Measurements from ENCODE around the gene P4HTM. TPM values are rescaled to one million over a fixed set of nuclear protein-coding genes. Genes with fewer than 3 reads are reported as not detected.

The P4HTM gene
- total RNA-seq, 2 experiments from 2014 or later: 25.7 to 30.4 TPM

DNA sequence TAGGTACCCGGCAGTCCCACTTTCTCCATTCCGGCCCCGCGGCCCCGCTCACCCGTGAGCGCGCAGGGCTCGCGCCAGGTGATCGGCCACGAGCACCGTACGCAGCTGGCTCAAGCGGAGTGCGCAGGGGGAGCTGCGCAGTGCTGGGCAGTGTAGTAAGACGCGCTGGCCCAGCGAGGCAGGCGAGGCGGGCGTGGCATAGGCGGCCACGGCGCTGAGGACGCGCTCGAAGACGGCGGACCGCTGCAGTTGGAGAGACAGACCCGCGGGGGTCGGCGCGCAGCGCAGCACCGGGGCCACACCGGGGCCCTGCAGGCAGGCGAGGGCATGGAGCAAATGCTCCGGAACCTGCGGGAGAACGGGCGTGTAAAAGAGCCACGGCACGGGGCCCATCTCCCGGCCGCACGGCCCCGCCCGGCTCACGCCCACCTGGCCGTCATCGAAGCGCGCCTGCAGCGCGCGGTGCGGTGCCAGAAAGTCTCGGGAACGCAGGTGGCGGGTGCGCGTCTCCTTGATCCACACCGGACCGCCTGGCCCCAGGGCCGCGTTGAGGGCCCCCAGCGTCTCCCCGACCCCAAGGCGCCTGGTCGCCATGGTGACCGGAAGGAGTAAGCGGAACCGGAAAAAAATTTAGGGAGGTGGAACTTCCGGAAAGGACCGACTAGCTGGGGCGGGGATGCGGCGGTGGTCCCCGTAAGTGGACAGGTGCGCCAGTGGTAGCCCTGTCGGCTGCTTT, 28.1 kb downstream of the P4HTM start, which contains the start of gene DALRD3:
TSS of gene DALRD3 (minus strand) at position 610 of the 736 bp plus-strand sequence. CDS start at position 594, 16 bp downstream.
- ChIA-PET POLR2A (interaction anchor here (0.6 to 9.0 kb wide), 5 partner anchors 10 to 546 kb away, joined by 3 to 102 read pairs (median 6); partner anchors contain the start of genes IMPDH2, QRICH1 and WDR6), CTCF (interaction anchor here (1.0 to 4.7 kb wide), 4 partner anchors 11 to 217 kb away, joined by 3 to 27 read pairs (median 4); partner anchors contain the start of genes P4HTM, QRICH1 and WDR6)
- DNase-seq (peak; percentile 77), ATAC-seq (no peak)
- no peaks in the 10 kb centered on the region for H3K27me3 Mint-ChIP-seq
- peak within 1 kb of the TSS; percentile 91 for H3K27ac Mint-ChIP-seq
- H3K4me1 Mint-ChIP-seq: peaks cover 22% of the 10 kb centered on the region
- peaks cover 24% of the 10 kb centered on the region for H3K36me3 Mint-ChIP-seq (ENCODE audit: low read depth)
- intact Hi-C loops (cut with DNase I, micrococcal nuclease): loop anchor here in 1 of 2 experiments (1.0 kb wide), 1 partner anchor 29 kb away; no protein-coding TSS in a partner anchor
- H3K9me3 Mint-ChIP-seq (ENCODE audit: low read depth): no peaks in the 10 kb centered on the region
- peak within 1 kb of the TSS; percentile 95 for H3K4me3 Mint-ChIP-seq

DNA sequence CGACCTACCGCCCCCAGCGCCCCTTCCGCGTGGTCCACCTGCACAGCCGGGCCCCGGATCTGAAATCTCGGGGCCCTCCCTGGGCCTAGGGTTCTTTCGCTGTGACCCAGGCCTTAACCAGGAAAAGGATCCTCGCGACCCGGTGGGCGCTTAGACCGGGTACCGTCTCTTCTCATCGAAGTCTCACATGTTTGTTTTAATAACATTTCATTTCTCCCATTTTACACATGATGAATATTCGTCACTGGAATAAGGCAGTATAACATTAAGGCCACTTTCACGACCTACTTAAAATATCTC, 28.6 kb downstream of the P4HTM start:
- no peaks in the 10 kb centered on the region for H3K27me3 Mint-ChIP-seq
- peak overlapping the region; percentile 95 for H3K4me3 Mint-ChIP-seq
- ChIA-PET POLR2A (interaction anchor here (0.6 to 9.0 kb wide), 4 partner anchors 10 to 546 kb away, joined by 3 to 102 read pairs (median 10); partner anchors contain the start of genes IMPDH2 and WDR6), CTCF (interaction anchor here (1.0 kb wide), 1 partner anchor 12 kb away, joined by 3 read pairs; the partner anchor contains the start of gene WDR6)
- no peaks in the 10 kb centered on the region for H3K9me3 Mint-ChIP-seq (ENCODE audit: low read depth)
- H3K36me3 Mint-ChIP-seq (ENCODE audit: low read depth): peaks cover 25% of the 10 kb centered on the region
- peaks cover 26% of the 10 kb centered on the region for H3K4me1 Mint-ChIP-seq
- DNase-seq: no peak
- intact Hi-C loops (cut with DNase I, micrococcal nuclease): loop anchor here in 1 of 2 experiments (1.0 kb wide), 1 partner anchor 29 kb away; no protein-coding TSS in a partner anchor
- H3K27ac Mint-ChIP-seq: peak overlapping the region; percentile 91
- ATAC-seq: no peak

DNA sequence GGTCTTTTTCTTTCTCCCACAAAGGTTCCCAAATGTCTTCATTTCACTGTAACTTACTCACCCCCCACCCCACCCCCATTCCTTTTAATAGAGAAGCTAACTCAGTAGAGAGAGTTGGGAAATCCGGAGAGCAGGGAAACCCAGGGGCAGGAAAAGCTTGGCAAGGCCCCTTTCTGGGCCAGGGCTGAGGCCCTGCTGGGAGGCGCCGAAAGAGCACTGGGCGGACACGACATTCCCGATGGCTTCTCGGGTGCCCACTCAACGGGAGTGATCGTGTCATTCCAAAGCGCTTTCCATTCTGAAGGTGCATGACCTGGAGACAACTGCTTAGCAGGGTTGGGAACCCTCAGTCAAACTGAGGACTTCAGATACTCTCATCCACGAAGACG, 29.9 kb downstream of the P4HTM start:
- H3K4me3 Mint-ChIP-seq: peak overlapping the region; percentile 95
- peaks cover 39% of the 10 kb centered on the region for H3K4me1 Mint-ChIP-seq
- DNase-seq (no peak), ATAC-seq (no peak)
- H3K9me3 Mint-ChIP-seq (ENCODE audit: low read depth): no peaks in the 10 kb centered on the region
- intact Hi-C loops (cut with DNase I, micrococcal nuclease): loop anchor here (2.0 to 10.0 kb wide), 10 partner anchors 31 to 1545 kb away; partner anchors contain the start of genes AMT (in 1 of the 2), CCDC51 (in 1 of the 2), CCDC71 (in 1 of the 2) and CDC25A (in 1 of the 2)
- peak overlapping the region; percentile 84 for H3K27ac Mint-ChIP-seq
- peaks cover 34% of the 10 kb centered on the region for H3K36me3 Mint-ChIP-seq (ENCODE audit: low read depth)
- no peaks in the 10 kb centered on the region for H3K27me3 Mint-ChIP-seq
- ChIA-PET POLR2A (interaction anchor here (0.7 to 9.0 kb wide), 5 partner anchors 9 to 74 kb away, joined by 3 to 102 read pairs (median 4); partner anchors contain the start of genes IMPDH2, QRICH1 and WDR6), CTCF (interaction anchor here (0.6 to 3.6 kb wide), 9 partner anchors 9 to 826 kb away, joined by 3 to 28 read pairs (median 3); partner anchors contain the start of genes IMPDH2 and WDR6)

DNA sequence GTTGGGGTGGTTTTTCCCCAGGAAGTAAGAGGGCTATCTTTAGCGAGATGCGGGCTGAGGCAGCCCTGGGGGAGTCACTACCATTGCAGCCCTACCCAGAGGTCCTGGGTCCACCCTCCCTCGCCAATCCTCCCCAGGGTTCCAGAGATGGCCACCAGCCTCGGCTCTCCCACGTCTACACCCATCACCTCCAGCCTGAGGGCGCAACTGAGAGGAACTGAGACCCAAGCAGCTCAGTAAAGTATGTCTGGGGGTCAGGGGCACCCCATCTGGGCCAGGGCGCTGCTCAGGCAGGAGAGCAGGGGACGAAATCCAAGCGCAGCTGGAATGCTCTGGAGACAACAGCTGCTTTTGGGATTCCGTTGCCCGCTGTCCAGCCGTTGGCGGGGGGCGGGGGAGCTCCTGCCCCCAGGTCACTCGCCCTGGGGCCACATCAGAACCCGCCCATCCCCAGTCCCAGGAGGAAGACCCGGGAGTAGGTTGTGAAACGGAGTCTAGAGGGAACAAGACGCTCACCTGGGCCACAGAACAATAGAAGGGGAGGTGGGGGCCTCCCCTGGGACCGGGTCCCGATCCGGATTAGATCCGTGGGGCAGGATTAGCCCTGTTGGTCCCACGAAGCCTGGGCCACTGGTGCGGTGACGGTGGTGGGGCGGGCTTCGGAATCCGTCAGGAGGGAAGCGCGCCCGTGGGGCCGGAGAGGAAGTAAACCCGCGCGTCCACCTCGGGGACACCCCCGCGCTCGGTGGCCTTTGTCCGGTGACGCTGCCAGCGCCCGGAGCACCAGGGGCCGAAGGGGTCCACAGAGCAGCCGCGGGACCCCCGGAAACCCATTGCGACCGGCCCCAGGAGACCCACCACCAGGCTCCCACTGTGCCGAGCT, 30.5 kb downstream of the P4HTM start:
- intact Hi-C loops (cut with DNase I, micrococcal nuclease): loop anchor here (1.0 to 10.0 kb wide), 21 partner anchors 9 to 1546 kb away; partner anchors contain the start of genes IMPDH2 (in 2 of the 2), QRICH1 (in 2 of the 2), WDR6 (in 2 of the 2) and AMT (in 1 of the 2)
- Mint-ChIP-seq H3K36me3 (ENCODE audit: low read depth) (peaks cover 34% of the 10 kb centered on the region), H3K27ac (peak overlapping the region; percentile 84), H3K9me3 (ENCODE audit: low read depth) (no peaks in the 10 kb centered on the region), H3K27me3 (no peaks in the 10 kb centered on the region), H3K4me1 (peaks cover 45% of the 10 kb centered on the region), H3K4me3 (peak overlapping the region; percentile 95)
- ATAC-seq (no peak), DNase-seq (peak; percentile 56)
- POLR2A ChIA-PET: interaction anchor here (0.7 to 9.0 kb wide), 8 partner anchors 8 to 102 kb away, joined by 3 to 102 read pairs (median 8); partner anchors contain the start of genes ARIH2, IMPDH2, P4HTM and QRICH1
- CTCF ChIA-PET: interaction anchor here (0.6 to 5.7 kb wide), 15 partner anchors 8 to 826 kb away, joined by 3 to 43 read pairs (median 3); partner anchors contain the start of genes IMPDH2, P4HTM and WDR6

DNA sequence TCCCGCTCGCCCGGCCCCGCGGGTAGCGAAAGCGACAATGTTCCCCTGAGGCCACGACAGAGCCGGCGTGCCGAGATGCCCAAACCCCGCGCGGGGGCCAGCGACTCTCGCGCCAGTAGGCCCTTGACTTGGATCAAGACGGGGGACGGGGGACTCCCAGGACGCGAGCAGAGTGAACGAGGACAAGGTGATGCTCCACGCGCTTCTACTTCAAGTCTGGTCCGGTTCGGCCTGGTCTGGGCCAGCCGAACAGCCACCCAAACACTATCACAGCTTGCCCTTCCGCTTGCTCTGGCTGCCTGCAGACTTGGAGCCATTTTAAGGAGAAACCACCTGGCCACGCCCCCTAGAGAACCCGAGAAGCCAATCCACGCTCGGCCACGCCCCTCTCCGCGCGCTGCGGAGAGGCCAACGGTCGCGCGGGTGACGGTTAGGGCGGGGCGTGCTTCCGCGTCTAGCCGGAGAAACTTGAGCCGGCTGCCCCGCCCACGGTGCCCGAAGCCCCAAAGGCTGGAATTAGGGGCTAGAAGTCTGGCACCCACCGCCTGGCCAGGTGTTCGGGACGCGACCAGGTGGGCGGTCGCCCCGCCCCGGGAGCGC, 31.3 kb downstream of the P4HTM start:
- Mint-ChIP-seq H3K36me3 (ENCODE audit: low read depth) (peaks cover 39% of the 10 kb centered on the region), H3K27ac (peak overlapping the region; percentile 95), H3K4me1 (peaks cover 52% of the 10 kb centered on the region), H3K4me3 (peak overlapping the region; percentile 95), H3K27me3 (no peaks in the 10 kb centered on the region), H3K9me3 (ENCODE audit: low read depth) (no peaks in the 10 kb centered on the region)
- DNase-seq (peak; percentile 99), ATAC-seq (peak; percentile 75)
- CTCF ChIA-PET: interaction anchor here (0.6 to 5.7 kb wide), 16 partner anchors 8 to 1074 kb away, joined by 3 to 43 read pairs (median 3); partner anchors contain the start of genes IMPDH2, NCKIPSD, P4HTM and QRICH1
- POLR2A ChIA-PET: interaction anchor here (1.7 to 9.0 kb wide), 6 partner anchors 8 to 102 kb away, joined by 8 to 102 read pairs (median 18); partner anchors contain the start of genes ARIH2, IMPDH2, P4HTM and QRICH1
- intact Hi-C loops (cut with DNase I, micrococcal nuclease): loop anchor here (1.0 to 10.0 kb wide), 21 partner anchors 8 to 1547 kb away; partner anchors contain the start of genes IMPDH2 (in 2 of the 2), QRICH1 (in 2 of the 2), WDR6 (in 2 of the 2) and AMT (in 1 of the 2)

DNA sequence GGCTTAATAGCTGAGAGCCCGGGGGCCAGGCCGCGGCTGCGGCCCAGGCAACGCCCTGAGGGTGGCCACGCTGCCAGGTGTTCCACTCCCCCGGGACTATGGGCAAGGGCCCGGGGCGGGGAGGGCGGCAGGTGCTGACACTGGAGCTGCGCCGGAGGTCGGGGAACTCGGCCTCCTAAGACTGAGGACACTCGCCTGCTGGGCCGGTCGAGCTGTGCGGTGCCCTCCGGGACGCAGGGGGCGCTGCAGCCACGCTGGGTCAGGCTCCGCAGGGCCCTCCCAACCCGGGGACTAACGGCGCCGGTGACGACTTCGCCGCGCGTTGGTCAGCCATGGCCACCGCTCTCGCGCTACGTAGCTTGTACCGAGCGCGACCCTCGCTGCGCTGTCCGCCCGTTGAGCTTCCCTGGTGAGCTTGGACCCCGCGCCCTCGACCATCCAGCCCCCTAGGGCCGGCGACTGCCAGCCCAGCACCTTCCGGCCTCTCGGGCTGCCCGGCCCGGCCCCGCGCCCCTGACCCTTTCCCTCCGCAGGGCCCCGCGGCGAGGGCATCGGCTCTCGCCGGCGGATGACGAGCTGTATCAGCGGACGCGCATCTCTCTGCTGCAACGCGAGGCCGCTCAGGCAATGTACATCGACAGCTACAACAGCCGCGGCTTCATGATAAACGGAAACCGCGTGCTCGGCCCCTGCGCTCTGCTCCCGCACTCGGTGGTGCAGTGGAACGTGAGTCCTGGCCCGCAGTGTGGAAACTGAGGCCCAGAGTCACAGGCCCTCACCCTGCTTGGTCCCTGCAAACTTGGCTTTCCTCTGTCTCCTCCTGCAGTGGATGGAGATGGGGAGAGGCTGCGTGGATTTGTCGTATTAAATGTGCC, 32.0 kb downstream of the P4HTM start, which contains the start of gene NDUFAF3:
TSS of gene NDUFAF3 (plus strand) at position 309 of the 875 bp plus-strand sequence. CDS start at position 333, 24 bp downstream.
- ATAC-seq (peak; percentile 78), DNase-seq (peak; percentile 96)
- H3K27ac Mint-ChIP-seq: peak within 1 kb of the TSS; percentile 96
- H3K4me3 Mint-ChIP-seq: peak within 1 kb of the TSS; percentile 95
- peaks cover 46% of the 10 kb centered on the region for H3K36me3 Mint-ChIP-seq (ENCODE audit: low read depth)
- peaks cover 60% of the 10 kb centered on the region for H3K4me1 Mint-ChIP-seq
- intact Hi-C loops (cut with DNase I, micrococcal nuclease): loop anchor here (1.0 to 10.0 kb wide), 24 partner anchors 7 to 1547 kb away; partner anchors contain the start of genes IMPDH2 (in 2 of the 2), QRICH1 (in 2 of the 2), WDR6 (in 2 of the 2) and AMT (in 1 of the 2)
- ChIA-PET POLR2A (interaction anchor here (0.5 to 9.0 kb wide), 7 partner anchors 7 to 387 kb away, joined by 3 to 102 read pairs (median 10); partner anchors contain the start of genes ARIH2, IMPDH2, P4HTM and QRICH1), CTCF (interaction anchor here (0.6 to 5.7 kb wide), 13 partner anchors 9 to 1603 kb away, joined by 3 to 43 read pairs (median 4); partner anchors contain the start of genes NCKIPSD, P4HTM, QRICH1 and WDR6)
- no peaks in the 10 kb centered on the region for H3K27me3 Mint-ChIP-seq
- H3K9me3 Mint-ChIP-seq (ENCODE audit: low read depth): no peaks in the 10 kb centered on the region

DNA sequence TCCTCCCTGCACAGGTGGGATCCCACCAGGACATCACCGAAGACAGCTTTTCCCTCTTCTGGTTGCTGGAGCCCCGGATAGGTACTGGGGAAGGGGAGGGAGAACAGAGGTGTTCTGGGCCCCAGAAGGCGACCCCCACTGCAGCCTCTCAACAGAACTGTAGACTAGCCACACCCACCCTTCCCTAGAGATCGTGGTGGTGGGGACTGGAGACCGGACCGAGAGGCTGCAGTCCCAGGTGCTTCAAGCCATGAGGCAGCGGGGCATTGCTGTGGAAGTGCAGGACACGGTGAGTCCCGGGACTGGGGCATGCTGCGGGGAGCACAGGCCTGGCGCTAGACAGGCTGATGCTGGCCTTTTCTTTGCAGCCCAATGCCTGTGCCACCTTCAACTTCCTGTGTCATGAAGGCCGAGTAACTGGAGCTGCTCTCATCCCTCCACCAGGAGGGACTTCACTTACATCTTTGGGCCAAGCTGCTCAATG, 32.7 kb downstream of the P4HTM start:
- H3K9me3 Mint-ChIP-seq (ENCODE audit: low read depth): no peaks in the 10 kb centered on the region
- H3K4me3 Mint-ChIP-seq: peak overlapping the region; percentile 95
- DNase-seq (peak; percentile 41), ATAC-seq (no peak)
- H3K36me3 Mint-ChIP-seq (ENCODE audit: low read depth): peaks cover 52% of the 10 kb centered on the region
- H3K4me1 Mint-ChIP-seq: peaks cover 59% of the 10 kb centered on the region
- POLR2A ChIA-PET: interaction anchor here (2.0 to 9.0 kb wide), 3 partner anchors 14 to 104 kb away, joined by 9 to 102 read pairs (median 31); partner anchors contain the start of genes ARIH2, QRICH1 and WDR6
- H3K27ac Mint-ChIP-seq: peak overlapping the region; percentile 96
- intact Hi-C loops (cut with DNase I, micrococcal nuclease): loop anchor here (1.0 to 10.0 kb wide), 7 partner anchors 135 to 1548 kb away; partner anchors contain the start of genes AMT (in 1 of the 2), CDC25A (in 1 of the 2), IP6K2 (in 1 of the 2) and NICN1 (in 1 of the 2)
- H3K27me3 Mint-ChIP-seq: no peaks in the 10 kb centered on the region
- CTCF ChIA-PET: interaction anchor here (0.7 to 5.7 kb wide), 8 partner anchors 10 to 1604 kb away, joined by 3 to 43 read pairs (median 4); partner anchors contain the start of genes ARIH2, NCKIPSD, P4HTM and WDR6

DNA sequence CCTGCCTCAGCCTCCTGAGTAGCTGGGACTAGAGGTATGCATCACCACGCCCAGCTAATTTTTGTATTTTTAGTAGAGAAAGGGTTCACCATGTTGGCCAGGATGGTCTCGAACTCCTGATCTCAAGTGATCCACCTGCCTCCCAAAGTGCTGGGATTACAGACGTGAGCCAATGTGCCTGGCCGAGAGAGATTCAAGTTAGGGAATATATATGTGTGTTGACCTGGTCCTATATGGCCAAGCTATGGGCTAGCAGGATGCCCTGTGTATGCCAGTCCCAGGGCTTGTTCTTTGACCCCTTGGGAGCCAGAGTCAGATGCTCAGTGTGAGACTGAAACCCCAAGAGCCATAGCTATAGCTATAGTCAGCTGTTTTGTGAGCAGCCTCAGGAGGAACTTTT, 33.7 kb downstream of the P4HTM start:
- Mint-ChIP-seq H3K27ac (peak overlapping the region; percentile 79), H3K27me3 (no peaks in the 10 kb centered on the region), H3K9me3 (ENCODE audit: low read depth) (no peaks in the 10 kb centered on the region), H3K4me1 (peaks cover 66% of the 10 kb centered on the region), H3K4me3 (peak overlapping the region; percentile 95), H3K36me3 (ENCODE audit: low read depth) (peaks cover 61% of the 10 kb centered on the region)
- DNase-seq (no peak), ATAC-seq (no peak)
- ChIA-PET POLR2A (interaction anchor here (0.6 to 9.0 kb wide), 3 partner anchors 15 to 101 kb away, joined by 3 to 102 read pairs (median 31); partner anchors contain the start of genes QRICH1 and WDR6), CTCF (interaction anchor here (0.6 to 5.7 kb wide), 7 partner anchors 11 to 625 kb away, joined by 3 to 43 read pairs (median 6); partner anchors contain the start of genes DAG1, P4HTM and WDR6)
- intact Hi-C loops (cut with DNase I, micrococcal nuclease): loop anchor here (5.0 to 10.0 kb wide), 4 partner anchors 401 to 1549 kb away; partner anchors contain the start of genes AMT (in 1 of the 2), CDC25A (in 1 of the 2), NICN1 (in 1 of the 2) and SCAP (in 1 of the 2)

All from activated CD4-positive, alpha-beta T cell treated with anti-CD3 and anti-CD28 coated beads for 36 hours (primary cell).